HG03575 (cell line): ENCODE data around the gene PHF21B.

ENCODE experiments used
- ATAC-seq: cut with Tn5 transposase; IDR thresholded peaks from one replicate; pipeline ENCODE4 v1.9.1; 2021; ENCODE audit not compliant: unreplicated experiment, insufficient number of reproducible peaks, low FRiP score; ENCODE audit errors: extremely low read depth

The PHF21B gene

DNA sequence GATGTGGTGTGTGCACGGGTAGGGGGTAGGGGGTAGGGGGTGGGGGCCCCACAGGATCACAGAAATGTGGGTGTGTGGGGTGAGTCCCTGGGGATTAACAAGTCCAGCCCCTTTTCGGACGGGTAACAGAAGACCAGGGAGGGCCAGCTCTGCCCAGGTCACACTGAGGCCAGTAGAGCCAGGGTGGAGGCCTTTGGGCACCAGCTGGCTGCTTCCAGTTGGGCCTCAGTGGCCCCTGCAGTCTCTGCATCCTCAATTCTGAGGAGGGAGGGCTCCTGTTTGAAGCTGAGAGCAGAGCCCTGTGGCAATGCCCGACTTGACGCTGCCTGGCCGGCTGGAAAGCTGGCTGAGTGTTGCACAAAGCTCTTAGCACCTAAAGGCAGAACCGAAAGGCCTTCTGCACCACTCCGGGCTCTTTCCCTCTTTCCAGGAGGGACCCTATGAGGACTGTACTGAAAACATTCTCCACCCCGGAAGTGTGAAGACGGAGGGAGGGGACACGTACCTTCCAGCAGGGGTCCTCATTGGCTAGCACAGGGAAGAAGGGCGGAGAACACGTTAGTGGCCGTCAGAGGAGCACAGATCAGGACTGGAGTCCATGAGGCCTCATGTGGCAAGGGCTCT, 120.4 kb downstream of the PHF21B start:
- ATAC-seq, result no peak

DNA sequence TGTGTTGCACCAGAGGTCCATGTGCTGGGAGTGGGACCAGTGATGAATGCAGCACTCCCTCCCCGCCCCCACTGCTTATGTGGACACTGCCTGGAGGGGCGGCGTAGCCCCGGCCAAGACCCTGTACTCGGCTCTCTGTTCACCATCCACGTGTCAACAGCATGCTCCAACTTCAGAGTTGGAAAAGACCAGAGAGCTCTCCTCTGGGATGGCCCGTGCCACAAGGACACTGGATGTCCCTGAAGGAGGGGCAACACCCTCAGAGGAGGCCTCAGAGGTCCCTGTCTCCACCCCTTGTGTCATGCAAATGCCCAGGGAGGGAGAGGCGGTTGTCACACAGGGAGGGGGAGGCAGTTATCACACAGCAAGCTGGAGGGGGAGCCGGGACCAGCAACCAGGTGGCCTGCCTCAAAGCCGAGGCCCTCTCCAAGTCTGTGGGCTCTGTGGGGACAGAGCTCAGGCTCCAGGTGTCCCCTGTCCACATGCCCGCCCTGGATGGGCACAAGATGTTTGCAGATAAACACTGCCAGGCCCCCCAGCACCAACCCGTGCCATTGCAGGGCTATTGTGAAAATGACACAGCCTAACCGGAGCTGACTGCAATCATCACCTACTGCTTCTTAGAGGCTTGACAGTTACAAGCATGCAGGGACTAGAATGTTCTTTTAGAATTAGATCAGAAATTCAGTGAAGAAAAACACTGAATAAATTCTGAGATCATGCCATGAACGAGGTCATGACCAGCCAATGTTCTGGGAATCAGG, 121.1 kb downstream of the PHF21B start:
- no peak for ATAC-seq

DNA sequence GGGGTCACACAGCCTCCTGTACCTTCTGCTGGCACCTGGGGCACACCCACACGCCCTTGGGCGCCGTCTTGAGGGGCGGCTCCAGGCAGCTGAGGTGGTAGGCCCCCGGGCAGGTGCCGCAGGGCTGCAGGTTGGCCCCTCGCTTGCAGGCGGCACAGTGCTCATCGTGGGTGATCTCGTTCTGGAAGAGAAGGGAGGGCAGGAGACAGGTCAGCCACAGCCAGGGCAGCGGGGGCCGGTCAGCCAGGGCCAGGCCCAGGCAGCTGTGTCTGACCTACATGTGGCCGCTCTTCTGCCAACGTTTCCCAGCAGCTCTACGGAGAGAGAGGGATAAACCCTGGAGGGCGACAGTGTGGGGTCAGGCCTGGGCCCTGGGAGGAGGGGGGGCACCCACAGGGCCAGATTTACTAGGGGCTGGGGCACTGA, 121.9 kb downstream of the PHF21B start:
- no peak for ATAC-seq

DNA sequence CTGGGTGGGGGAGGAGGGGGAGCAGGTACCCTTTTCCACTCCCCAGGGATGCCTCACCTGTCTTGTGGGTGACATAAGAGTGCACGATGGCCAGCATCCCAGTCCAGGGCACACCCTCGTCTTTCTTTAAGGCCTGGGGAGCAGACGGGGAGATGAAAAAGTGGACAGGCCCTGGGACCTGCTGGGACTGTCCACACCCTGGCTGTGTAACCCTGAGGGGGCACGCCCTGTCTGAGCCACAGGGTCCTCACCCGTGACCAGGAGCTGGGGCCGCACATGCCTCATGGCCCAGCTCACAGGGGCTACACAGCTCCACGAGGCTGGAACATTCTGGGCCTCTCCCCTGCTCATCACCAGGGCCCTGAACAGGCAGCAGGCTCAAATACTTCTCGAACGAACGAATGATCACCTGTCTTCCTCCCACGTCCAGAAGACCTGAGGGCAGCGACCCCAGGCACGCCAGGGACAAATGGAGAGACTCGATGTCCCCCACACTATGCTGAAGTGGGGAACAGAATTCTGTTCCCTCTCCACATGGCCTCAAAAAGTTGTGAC, 123.9 kb downstream of the PHF21B start:
- ATAC-seq, result no peak

DNA sequence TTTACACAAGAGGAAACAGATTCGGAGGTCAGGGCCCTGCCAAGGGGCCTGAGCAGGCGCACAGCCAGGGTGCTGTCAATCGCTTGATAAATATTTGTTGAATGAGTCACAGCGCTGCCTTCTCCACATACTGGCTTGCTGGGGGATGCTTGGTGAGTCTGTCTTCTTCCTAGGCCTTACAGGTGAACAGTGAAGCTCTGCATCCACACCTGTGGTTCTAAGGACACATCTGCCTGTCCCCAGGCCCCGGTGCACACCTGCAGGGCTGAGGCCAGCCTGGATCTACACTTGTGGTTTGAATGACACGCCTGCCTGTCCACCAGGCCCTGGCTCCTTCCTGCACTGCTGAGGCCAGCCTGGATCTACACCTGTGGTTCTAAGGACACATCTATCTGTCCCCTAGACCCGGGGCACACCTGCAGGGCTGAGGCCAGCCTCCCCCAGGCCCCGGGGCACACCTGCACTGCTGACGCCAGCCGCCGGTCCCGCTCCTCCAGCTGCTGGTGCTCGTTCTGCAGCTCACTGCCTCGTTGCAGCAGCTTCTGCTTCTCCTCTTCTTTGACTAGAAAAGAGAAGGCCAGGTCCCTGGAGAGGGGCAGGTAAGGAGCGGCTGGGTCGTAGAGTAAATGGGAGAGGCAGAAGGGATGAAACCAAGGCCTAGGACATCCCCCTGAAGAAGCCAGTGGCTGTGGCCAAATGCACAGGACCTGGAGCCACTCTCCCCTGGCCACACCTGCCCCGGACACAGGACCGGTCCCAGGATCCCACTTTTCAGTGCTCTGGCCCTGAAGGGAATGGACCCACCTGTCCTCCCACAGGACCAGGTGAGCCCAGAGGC, 124.6 kb downstream of the PHF21B start:
- no peak for ATAC-seq

DNA sequence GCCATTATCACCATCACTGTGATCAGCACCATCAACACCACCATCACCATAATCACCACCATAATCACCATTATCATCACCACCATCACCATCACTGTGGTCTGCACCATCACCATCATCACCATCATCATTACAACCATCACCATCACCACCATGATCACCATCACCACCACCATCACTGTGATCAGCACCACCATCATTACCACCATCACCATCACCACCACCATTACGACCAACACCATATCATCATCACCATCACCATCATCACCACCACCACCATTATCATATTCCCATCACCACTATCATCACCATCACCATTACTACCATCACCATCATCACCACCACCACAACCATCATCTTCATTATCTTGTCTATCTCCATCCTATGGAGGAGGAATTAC, 125.2 kb downstream of the PHF21B start:
- ATAC-seq, result no peak

DNA sequence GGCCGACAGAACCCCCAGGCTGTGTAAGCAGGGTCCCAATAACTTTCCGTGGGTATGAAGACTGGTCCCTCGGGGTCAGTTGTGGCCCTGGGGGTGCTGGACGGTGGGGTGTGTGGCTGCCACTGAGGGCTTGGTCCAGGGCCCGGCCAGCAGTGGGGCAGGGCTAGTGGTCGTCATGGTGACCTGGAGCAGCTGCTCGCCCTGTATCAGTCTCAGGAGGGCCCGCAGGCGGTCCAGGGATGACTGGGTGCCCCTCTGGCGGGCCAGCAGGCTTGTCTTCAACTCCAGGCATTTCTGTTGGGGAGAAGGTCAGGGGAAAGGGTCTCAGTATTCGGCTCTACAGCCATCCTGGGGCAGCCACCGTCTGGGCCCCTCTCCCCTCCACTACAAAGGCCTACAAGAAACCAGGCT, 126.8 kb downstream of the PHF21B start:
- no peak for ATAC-seq

DNA sequence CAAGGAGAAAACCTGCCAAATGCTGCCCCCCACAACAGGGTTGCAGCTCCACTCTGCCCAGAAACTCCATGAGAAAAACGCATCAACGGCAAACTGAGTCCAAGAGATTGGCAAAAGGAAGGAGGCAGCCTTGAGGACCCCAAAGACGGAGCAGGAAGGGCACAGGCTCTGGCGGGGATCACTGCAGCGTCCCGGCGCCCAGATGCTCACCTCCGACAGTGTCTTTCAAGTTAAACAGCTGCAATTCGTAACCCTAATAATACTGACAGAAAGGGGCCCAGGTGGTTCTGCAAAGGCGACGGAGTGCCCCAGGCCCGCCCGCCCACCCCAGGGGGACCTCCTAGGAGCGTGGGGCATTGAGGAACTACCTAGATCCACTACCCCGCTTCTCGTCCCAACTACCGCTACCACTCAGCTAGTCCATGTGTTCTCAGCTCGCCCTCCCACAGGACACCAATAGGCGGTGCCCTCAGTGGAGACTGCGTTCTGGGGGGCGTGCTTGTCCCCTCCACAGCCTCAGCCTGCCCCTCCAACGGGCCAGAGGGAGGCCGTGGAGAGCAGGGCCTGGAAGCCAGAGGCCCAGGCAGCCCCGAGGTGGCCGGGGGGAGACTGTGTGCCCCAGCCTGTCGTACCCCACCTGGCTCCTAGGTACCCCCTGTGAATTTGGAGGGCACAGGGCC, 127.4 kb downstream of the PHF21B start:
- no peak for ATAC-seq

DNA sequence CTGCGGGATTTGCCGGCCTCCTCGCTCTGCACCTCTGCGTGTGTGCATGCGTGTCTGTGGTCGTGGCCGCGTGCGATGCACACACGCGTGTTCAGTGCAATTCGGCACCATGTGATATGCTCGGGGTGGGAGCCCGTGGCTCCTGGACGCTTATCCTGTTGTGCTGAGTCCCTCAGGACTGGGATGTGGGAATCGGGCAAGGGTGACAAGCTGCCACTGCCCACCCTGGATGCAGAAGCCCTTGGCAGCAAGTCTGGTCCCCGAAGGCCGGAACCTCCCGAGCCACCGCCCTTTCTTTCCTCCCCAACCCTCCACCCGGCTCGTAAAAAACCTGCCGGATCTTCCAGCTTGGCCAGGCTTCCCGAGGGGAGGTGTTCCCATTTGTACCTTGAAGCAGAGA, 128.2 kb downstream of the PHF21B start:
- ATAC-seq, result no peak

DNA sequence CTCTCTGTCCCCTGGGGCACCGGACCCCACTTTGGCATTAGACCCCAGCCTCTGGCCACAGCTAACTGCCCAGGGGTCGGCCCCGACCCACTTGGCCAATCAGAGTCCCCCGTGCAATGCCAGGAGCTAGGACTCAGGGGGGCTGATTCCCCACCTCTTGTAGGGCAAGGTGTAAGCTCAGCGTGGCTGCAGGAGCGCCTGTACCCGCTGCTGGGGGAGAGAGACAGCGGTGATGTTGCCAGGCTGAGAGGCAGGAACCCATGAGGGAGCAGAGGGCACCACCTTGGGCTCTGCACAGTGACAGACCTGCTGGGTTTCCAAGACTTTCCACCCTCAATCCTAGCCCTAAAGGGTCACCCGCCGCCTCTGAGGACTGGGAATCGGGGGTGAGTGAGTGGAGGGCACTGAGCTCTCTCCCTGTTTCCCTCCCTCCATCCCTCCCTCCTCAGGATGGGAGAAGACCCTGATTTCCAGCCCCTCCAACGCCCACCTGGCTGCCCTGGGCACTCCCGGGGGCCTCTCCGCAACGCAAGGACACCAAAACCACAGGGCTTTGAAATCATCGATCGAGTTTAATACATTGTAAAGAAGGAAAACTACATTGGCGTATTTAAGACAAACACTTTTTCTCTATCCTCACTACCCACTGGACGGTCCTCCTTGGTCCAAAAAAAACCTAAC, 129.1 kb downstream of the PHF21B start:
- no peak for ATAC-seq

DNA sequence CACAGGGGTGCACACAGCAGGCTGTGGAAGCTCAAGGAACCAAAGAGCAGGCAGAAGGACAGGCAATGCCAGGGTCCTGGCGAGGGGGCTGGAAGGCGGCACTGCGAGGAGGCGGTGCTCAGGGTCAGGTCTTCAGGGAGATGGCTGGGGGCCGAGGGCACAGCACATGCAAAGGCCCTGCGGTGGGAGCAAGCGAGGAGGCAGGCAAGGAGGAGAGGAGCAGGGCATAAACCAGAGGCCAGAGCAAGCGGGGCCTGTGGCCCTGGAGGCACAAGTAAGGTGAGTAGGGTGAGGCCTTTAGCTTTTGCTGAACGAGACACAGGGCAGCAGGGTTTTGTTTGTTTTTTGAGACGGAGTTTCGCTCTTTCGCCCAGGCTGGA, 130.5 kb downstream of the PHF21B start:
- no peak for ATAC-seq

DNA sequence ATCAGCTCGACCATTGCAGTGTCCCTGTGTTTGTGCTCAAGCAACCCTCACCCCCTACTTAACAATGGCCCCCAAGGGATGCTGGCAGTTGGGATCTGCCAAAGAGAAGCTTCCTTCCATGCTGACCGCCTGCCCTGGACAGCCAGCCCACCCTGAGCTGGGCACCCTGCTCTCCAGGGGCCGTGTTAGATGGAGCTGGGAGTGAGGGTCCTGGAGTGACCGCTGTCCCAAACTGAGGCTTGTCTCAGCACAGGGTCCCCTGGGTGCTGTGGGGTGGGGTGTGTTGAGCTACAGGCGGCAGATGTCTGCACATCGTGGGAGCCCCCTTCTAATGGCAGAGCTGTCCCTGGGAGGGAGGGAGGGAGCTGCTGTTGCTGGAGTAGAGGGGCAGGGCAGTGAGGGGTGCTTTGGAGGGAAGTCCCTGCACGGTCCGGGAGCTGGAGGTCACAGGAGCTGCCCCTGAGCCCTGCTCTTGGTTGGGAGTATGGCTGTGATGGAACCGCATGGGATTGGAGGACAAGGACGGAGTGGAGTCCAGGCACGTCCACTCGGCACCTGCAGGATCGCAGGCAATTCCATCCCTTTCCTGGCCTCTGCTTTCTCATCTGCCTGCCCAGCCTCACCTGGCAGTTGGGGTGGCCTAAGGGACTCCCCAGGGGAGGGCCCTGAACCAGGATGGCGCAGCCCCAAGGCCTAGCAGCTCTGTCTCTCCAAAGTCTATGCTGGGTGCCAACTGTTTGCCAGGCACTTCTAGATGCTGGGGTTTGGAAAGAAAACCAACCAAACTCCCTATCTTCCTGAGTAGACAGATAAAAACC, 131.1 kb downstream of the PHF21B start:
- ATAC-seq, result no peak

DNA sequence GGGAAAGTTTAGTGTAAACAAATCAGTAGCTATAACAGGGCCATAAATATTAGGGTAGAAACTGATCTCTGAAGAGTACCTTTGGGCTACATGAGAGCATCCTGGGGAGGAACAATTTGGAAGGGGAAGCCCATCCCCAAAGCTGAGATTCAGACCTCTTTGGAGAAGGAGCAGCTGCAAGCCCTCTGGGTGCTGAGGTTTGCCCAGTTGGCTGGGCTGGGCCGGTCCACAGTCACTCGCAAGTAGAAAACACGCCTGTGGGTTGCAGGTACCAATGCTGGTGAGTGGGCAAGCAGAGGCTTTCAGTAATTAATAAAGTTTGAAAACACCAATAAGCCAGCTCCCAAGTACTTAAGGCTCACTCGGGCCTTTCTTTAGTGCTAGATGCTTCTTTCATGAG, 132.9 kb downstream of the PHF21B start:
- ATAC-seq, result no peak

DNA sequence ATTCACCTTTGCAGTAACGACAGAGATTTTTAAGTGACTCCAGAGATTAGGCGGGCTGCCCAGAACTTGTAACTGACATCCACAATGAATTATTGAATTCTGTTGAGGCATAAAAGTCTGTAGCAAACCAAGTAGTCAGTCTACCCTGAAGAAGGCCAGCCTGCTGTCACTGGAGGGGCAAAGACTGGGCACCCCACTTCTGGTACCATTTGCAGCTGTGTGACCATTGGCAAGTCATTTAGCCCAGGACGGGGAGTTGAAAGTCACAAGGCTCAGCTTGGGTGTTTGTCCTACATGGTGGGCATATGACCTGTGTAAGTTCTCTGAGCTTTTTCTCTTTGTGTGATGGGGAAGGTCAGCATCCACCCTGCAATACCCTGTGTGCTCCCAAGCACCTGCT, 138.0 kb downstream of the PHF21B start:
- ATAC-seq, result no peak

DNA sequence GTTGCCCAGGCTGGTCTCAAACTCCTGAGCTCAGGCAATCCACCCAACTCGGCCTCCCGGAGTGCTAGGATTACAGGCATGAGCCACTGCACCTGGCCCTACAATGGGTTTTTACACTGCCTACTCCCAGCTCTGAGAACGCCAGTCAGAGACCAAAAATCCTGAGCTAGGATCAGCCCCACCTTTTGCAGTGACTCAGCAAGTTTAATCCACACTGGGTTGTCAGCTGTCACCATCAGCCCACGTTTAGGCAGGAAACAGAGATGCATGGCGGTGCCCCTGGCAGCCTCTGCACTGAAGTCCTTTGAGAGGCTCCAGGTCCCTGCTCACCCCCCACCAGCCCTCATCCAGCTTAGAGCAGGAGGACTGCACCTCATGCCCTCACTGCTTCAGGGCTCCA, 139.8 kb downstream of the PHF21B start:
- ATAC-seq, result no peak

DNA sequence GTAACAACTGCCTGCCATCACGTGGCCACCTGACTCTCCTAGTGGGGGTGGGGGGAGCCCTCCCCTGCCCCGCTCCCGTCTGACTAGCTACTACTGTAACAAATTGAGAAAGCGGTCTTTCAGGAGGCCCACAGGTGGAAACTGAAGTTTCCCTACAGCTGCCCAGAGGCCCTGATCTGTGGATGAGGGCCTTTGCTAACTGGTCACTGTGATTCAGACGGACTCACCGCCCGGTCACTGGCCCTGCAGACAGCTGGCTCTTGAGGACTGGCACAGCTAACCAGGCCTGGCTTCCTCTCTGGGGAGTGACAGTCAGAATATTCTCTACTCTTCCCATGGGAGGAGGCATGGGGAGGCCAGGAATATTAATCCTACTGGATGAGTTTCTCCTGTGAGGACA, 140.6 kb downstream of the PHF21B start:
- ATAC-seq, result no peak

DNA sequence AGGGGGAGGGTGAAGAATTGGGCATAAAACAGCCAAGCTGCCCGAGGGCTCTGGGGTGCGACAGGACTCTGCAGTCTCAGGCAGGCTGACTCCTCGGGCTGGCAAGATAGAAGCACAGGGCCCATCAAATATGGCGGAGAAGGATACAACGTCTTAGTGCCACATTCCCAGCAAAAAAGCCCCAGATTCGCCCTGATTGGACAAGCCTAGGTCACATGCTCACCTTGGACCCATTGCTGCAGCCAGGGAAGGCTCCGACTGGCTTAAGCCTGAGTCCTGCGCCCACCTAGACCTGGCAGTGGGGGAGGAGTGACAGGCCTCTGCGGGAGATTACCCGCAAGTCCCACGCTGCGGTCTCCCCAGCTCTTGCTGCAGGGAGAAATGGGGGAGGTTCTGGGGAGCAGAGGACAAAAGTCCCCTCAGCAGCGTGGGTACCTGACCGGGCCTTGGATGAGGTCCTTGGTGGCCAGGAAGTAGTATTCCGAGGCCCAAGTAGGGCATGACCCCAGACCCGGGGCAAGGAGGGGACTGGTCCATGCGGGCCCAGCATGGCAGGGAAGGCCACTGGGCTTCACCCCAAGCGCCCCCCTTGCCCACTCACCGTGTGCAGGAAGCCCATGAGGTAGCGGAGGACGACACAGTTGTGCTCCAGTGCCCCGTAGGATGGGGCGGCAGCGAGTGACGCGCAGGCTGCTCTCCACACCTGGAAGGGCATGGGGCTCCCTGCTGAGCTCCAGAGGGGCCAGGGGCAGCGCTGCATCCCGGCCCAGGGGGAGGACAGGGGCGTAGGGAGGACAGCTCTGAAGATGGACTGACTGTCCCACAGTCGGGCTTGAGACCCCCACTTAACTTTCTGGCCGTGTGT, 144.4 kb downstream of the PHF21B start:
- no peak for ATAC-seq
